NCI-H1694 treated with DMSO at 0.1 percent for 48 hours (cell line): ENCODE measurements around the gene MSANTD1.
A peak's percentile ranks its signal among the peaks of the same experiment; 100 is the strongest.
"Not testable (repeated sequence)": the region's sequence is repeated elsewhere in the genome, so short reads cannot be mapped to it uniquely, and the experiment has no call there.

Source experiments
- DNase-seq: peaks from one replicate; lab custom pipeline; 2025; lab: John Stamatoyannopoulos, UW

MSANTD1 gene

GRCh38 chr4:3291411-3291968, 42.5 kb downstream of the MSANTD1 start:
- no peak for DNase-seq

- DNase-seq: no peak
These were observed 43.1 kb downstream of the MSANTD1 start for GRCh38 chr4:3291969-3292570.

- DNase-seq: peak; percentile 65
These were observed 43.8 kb downstream of the MSANTD1 start, which contains the start of gene RGS12 for GRCh38 chr4:3292571-3293400. Gene RGS12 (plus strand): TSS chr4:3293021. CDS start chr4:3316171, 23,150 bp downstream.

DNA sequence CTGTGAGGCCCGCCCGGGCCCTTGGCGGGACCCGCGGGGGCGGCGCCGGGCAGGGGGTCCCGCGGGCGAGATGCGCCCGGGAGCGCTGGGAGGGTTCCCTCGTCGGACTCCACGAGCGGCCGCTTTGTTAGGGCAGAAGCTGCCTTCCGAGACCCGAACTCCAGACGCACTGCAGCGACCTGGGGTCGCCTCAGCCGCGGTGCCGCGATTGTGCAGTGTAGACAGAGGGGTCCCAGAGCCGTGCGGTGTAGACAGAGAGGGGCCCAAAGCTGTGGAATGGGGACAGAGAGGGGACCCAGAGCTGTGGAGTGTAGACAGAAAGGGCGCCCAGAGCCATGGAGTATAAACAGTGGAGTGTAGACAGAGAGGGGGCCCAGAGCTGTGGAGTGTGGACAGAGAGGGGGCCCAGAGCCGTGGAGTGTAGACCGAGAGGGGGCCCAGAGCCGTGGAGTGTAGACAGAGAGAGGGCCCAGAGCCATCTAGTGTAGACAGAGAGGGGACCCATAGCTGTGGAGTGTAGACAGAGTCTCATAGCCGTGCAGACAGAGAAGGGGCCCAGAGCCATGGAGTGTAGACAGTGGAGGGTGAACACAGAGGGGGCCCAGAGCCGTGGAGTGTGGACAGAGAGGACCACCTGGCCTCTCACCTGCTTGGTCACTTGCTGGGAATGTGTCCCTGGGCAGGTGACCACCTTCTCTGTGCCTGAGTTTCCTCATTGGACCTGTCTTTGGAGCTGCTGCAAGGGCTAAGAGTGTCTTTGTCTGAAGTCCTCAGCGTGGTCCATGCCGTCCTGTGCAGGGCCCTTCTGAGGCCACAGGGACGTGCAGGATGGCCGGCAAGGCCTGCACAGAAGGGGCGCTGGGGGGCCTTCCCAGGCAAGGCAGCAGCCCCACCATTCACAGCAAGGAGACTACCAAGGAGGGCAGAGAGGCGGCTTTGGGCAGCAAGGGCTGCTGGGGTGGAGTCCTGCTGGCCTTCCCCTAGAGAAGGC, 44.7 kb downstream of the MSANTD1 start:
- no peak for DNase-seq

DNA sequence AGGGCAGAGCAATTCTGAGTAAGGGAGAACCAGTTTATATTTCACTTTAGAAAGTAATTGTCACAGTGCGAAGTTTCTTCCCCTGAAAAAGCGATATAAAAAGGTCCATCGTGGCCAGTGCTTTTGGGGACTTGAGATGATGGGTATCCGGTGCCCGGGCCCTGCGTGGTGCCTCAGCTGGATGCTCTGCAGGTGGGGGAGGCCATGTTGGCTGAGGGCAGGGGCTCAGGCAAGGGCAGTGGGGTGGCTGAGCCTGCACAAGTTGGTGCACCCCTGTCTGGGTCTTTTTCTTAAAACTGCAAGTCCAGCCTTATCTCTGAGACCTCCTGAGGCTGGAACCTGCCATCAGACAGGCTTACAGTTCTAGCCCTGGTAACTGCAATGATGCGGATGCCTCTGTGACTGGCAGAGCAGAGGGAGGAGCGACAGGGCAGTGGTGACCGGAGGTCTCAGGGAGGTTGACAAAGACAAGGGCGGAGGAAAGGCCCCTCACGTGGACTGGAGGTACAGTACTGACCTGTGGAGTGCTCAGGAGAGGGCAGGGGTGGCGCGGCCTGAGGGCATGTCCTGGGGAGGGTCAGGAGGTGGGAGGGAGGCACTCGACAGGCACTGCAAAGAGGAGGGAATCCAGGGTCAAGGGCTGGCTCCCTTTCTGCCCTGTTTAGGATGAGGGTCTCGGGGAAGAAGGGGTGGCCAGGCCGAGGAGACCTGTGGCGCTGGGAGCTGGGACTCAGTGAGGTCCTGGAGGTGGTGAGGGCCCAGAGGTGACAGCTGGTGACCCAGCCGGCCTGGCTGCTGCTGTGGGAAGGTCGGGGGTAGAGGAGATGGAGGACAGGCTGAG, 45.7 kb downstream of the MSANTD1 start:
- no peak for DNase-seq

GRCh38 chr4:3295837-3296624, 47.1 kb downstream of the MSANTD1 start:
- DNase-seq: no peak

- no peak for DNase-seq
These were observed 47.7 kb downstream of the MSANTD1 start for GRCh38 chr4:3296651-3297050.

DNA sequence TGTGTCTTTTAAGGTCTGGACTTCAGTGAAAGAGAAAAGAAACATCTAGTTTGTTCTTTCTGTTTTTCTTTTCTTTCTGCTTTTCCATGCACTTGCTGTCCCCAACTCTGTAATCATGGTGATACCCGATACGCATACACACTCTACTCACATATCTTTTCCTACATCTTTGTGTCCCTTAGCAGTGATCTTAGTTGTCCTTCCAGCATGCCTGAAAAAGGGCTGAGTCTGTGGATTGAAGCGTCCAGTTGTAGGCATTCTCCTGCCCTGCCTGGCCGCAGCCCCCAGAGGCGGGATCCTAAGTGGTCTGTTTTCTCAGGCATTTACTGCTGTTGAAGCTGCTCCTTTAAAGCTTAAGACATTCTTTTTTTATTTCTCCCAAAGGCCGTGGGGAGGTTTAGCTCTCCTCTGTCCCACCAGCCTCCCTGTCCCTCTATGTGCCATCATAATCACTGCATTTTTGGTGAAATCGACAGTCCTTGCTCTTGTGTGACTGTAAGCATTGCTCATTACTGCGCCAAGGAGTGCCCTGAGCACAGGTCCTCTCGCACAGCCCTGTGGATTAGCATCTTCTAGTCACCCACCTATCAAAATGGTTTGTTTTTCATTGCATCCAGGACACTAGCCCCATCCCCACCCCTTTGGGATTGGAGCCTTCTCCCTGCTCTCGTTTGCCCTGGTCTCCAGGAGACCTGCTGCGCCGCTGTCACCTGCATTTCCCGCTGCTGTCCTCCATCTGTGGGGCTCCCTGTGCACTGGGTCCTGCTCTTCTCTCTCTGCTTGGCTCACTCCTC, 48.3 kb downstream of the MSANTD1 start:
- no peak for DNase-seq

DNA sequence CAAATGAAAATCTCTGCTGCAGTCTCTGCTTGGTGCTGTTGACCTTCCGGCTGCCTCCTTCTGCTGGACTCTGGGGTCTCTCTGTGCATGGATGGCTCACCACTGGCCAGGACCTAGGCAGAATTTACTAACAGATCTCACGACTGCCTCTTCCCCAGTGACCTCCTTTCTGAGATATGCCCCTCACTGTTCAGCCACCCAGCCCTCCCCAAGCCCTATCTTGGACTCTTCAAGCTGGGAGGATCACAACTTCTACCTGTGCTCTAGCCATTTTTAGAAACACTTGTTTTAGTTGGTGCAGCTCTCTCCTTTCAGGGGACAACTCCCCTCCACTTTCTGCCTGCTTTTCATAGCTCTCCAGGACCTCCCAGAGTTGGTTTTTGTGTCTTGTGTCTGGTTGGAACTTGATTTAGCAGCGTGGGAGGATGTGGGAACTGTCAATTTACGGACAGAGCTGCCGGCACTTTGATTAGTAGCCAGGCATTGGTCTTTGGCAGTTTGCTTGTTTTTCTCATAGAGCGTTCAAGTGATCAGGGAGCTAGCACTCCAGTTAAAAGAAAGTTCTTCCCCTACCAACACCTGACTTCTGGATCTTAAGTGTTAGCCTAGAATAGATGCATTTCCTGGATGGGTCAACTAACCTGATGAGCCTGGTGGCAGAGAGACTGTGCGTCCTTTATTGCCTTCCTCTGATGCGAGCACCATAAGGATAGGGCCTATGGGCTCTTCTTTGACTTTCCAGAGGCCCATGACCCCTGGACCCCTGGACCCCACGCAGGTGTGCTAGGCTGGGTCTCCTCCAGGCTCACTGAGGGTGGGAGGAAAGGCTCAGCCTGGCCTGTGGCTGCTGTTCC, 50.4 kb downstream of the MSANTD1 start:
- no peak for DNase-seq

GRCh38 chr4:3299976-3300671, 51.2 kb downstream of the MSANTD1 start:
- no peak for DNase-seq

DNA sequence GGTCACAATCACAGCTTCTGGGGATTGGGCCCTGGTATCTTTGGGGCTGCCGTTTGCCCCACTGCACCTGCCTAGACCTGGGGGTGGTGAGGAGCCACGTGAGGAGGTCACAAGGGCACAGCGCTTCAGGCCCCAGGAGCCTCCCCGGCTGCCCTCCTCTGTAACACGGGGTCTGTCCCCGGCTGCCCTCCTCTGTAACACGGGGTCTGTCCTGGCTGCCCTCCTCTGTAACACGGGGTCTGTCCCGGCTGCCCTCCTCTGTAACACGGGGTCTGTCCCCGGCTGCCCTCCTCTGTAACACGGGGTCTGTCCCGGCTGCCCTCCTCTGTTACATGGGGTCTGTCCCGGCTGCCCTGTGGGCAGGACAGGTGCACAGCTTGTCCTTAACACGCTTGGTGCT, 51.9 kb downstream of the MSANTD1 start:
- DNase-seq: not testable (repeated sequence)

DNA sequence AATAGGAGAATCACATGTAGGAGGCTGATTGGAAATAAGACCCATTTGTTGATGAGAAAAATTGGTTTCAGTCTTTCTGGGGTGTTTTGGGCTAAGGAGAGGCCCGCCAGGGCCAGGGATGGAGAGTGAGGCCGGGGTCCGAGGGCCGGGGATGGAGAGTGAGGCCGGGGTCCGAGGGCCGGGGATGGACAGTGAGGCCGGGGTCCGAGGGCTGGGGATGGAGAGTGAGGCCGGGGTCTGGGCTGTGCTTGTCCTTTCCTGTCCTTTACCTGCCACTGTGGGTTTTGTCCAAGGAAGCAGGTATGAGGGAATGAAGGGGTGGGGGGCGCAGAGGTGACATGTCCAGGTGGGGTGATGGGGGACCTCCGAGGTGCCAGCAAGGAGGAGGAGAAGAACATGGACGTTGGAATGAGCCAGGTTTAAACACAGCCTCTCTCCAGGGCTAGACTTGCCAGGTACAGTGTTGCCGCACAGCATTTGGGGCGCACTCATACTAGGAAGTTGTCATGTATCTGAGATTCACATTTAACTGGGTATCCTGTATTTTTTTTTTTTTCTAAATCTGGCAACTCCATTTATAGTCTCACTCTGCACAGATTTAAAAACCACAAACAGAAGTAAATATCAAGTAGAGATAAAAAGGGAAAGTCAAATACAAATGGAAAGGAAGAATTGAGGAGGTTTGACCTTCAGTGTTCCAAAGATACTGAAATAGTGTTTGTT, 52.7 kb downstream of the MSANTD1 start:
- DNase-seq: no peak

DNA sequence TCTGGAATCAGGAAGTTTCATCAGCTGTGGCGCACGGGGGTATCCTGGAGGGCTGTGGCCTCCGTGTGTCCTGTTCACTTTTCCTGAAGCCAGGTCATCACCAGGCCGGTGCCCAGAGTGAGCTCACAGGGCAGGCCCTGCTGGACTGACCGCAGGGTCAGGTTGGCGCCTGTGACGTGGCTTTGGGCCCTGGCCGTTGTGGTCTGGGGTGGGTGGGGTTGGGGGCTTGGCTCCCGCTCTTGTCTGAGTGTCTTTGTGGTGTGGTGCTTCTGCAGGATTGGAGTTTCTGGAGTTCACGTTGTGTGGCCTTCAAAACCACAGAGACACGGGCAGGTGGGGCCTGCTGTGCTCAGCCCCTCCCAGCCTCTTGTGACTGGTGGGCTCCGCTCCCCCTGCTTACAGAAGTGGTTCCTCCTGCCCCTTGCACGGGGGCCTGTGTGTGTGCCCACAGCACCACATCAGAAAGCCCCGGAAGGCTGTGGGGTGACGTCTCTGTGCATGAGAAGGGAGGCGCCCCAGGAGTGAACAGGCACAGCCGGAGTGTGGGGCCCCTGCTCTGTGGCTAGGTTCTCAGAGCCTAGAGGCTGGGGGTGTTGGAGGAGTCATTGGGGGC, 53.3 kb downstream of the MSANTD1 start:
- no peak for DNase-seq

DNA sequence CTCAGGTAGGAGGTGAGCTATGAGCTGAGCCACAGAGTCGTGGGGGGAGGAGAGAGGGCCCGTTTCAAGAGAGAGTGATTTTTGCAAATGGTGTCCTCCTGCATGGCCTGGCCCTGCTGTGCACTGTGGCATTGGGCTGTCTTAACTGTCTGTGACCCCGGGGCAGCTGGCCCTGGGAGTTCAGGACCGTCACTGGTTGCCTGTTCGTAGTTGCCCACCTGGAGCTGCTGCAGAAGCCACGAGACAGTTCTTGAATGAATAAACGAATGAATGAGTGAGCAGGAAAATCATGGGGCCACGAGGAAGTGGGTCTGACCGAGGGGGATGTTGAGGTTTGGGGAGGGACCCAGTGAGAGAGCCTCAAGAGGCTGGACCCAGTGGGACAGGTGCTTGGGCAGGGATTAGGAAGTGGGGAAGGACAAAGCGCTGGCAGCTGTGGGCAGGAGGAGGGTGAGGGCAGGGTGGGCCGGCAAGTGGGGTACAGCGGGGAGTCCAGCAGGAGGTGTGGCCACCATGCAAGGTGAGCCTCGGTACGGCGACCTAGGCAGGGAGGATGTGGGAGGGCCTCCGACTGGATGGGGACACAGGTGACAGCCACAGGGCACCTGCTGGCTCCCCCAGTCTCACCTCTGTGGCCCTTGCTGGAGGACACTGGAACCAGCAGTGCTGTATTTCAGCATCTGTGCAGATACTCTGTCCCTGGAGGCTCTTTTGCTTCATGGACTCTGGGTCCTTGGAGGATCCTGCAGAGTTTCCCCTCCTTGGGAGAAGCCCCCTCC, 54.0 kb downstream of the MSANTD1 start:
- no peak for DNase-seq

DNA sequence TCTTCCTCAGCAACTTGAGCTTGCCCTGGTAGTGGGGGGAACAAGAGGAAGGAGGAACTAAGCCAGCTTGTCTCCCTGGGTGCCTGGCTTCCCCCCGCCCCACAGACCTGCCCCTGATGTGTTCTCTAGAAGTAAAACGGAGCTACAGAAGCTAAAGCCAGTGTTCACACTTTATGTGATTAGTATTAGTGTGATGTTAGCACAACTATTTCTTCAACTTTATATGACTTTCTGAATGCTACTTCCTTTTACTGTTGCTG, 54.5 kb downstream of the MSANTD1 start:
- DNase-seq: no peak
